ENCODE measurements around the gene SPNS3.

DNA sequence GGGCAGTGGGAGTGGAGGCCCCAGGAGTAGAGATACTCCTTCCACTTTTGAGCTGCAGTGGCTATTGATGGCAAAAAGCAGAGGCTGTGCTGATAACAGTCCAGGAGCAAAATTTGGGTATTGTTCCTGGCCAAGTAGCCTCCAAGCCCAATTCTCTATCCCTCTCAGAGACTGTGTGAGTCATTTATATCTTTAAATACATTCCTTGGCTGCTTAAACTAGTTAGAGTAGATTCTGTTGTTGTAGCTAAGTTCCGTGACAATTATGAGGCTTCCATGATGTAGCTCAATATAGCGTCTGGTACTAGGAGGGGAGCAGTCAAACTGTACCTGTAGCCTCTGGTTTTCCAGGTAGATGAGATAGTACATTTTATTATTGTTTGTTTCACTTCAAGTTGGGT, 47.3 kb upstream of the SPNS3 start:
- no peak for TF ChIP-seq EZH2 (IDR thresholded peaks at IDR 0.05; ENCODE audit: low read depth)
- TF ChIP-seq, protein P1, sequence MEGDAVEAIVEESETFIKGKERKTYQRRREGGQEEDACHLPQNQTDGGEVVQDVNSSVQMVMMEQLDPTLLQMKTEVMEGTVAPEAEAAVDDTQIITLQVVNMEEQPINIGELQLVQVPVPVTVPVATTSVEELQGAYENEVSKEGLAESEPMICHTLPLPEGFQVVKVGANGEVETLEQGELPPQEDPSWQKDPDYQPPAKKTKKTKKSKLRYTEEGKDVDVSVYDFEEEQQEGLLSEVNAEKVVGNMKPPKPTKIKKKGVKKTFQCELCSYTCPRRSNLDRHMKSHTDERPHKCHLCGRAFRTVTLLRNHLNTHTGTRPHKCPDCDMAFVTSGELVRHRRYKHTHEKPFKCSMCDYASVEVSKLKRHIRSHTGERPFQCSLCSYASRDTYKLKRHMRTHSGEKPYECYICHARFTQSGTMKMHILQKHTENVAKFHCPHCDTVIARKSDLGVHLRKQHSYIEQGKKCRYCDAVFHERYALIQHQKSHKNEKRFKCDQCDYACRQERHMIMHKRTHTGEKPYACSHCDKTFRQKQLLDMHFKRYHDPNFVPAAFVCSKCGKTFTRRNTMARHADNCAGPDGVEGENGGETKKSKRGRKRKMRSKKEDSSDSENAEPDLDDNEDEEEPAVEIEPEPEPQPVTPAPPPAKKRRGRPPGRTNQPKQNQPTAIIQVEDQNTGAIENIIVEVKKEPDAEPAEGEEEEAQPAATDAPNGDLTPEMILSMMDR (conservative IDR thresholded peaks at IDR 0.05): no peak
